Colonic mucosa (tissue), 4 donors: ENCODE data around the gene BRME1. TPM values are rescaled to one million over a fixed set of nuclear protein-coding genes. Genes with fewer than 3 reads are reported as not detected.
A peak's percentile ranks its signal among the peaks of the same experiment; 100 is the strongest.

Experiments
- DNase-seq: peaks from one replicate; pipeline ENCODE4 v3.0.0-alpha.2; 2020
- H3K27ac ChIP-seq: fragments of 200-600 bp; one replicate; pipeline ENCODE4 v1.8.0; 2021
- H3K27me3 ChIP-seq: fragments of 200-600 bp; one replicate; pipeline ENCODE4 v1.8.0; 2021
- H3K36me3 ChIP-seq: fragments of 200-600 bp; one replicate; pipeline ENCODE4 v1.8.0; 2021
- H3K4me1 ChIP-seq: fragments of 200-600 bp; one replicate; pipeline ENCODE4 v1.8.0; 2021; ENCODE audit warnings: mild to moderate bottlenecking
- H3K4me3 ChIP-seq: fragments of 200-600 bp; one replicate; pipeline ENCODE4 v1.8.0; 2021
- H3K9ac ChIP-seq, 2 donors: one replicate each; pipeline ENCODE4 v1.7.0; 2013; ENCODE audit warnings: control low read depth in 2 of 2, low read depth in 2 of 2, low read length in 2 of 2
- H3K9me3 ChIP-seq: fragments of 200-600 bp; one replicate; pipeline ENCODE4 v1.8.0; 2021
- intact Hi-C: fragments of 100-400 bp; cut with DNase I; formaldehyde crosslinking; loops from one replicate; pipeline ENCODE4 v1.14.1; 2022
- total RNA-seq, 2 donors: library from RNA; stranded (reverse); fragmentation: NEBNext Ultra II Directional in 1 of 2; extraction: Animal tissue kit (Norgen Biotek cat#: 25700) in 1 of 2; gene quantifications; one replicate each; pipeline ENCODE4 v1.2.1, GENCODE V29; 2021
- TF ChIP-seq, protein P1 (sequence below): fragments of 200-600 bp; IDR thresholded peaks from one replicate; pipeline ENCODE4 v1.8.0; 2022; ENCODE audit warnings: antibody characterized with exemption, mild to moderate bottlenecking
- donor health status: healthy.
- donor health status: DM: no; HTN: no; CAD: no.
- donor health status: DM: no; HTN: no; CAD: no.

Gene BRME1
- total RNA-seq, 2 donors from 2014 or later: 5.9 to 20.0 TPM

GRCh38 chr19:13872339-13872694 lies 33.6 kb downstream of the BRME1 start:
- Histone ChIP-seq H3K27ac (no peak overlapping the region), H3K36me3 (no peaks in the 10 kb centered on the region), H3K4me3 (peak overlapping the region; percentile 40), H3K4me1 (no peaks in the 10 kb centered on the region), H3K9ac (peak overlapping the region in 1 of 2 donors; percentile 34), H3K27me3 (no peaks in the 10 kb centered on the region), H3K9me3 (no peaks in the 10 kb centered on the region)
- DNase-seq: no peak
- TF ChIP-seq, protein P1, sequence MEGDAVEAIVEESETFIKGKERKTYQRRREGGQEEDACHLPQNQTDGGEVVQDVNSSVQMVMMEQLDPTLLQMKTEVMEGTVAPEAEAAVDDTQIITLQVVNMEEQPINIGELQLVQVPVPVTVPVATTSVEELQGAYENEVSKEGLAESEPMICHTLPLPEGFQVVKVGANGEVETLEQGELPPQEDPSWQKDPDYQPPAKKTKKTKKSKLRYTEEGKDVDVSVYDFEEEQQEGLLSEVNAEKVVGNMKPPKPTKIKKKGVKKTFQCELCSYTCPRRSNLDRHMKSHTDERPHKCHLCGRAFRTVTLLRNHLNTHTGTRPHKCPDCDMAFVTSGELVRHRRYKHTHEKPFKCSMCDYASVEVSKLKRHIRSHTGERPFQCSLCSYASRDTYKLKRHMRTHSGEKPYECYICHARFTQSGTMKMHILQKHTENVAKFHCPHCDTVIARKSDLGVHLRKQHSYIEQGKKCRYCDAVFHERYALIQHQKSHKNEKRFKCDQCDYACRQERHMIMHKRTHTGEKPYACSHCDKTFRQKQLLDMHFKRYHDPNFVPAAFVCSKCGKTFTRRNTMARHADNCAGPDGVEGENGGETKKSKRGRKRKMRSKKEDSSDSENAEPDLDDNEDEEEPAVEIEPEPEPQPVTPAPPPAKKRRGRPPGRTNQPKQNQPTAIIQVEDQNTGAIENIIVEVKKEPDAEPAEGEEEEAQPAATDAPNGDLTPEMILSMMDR: no peak
- intact Hi-C loops: no loop called here

GRCh38 chr19:13870873-13871272 lies 35.0 kb downstream of the BRME1 start:
- Histone ChIP-seq H3K27me3 (no peaks in the 10 kb centered on the region), H3K4me1 (no peaks in the 10 kb centered on the region), H3K9me3 (no peaks in the 10 kb centered on the region), H3K36me3 (no peaks in the 10 kb centered on the region), H3K9ac (no peak overlapping the region), H3K27ac (no peak overlapping the region), H3K4me3 (no peak overlapping the region)
- TF ChIP-seq, protein P1: no peak
- DNase-seq: no peak
- intact Hi-C loops: no loop called here

DNA sequence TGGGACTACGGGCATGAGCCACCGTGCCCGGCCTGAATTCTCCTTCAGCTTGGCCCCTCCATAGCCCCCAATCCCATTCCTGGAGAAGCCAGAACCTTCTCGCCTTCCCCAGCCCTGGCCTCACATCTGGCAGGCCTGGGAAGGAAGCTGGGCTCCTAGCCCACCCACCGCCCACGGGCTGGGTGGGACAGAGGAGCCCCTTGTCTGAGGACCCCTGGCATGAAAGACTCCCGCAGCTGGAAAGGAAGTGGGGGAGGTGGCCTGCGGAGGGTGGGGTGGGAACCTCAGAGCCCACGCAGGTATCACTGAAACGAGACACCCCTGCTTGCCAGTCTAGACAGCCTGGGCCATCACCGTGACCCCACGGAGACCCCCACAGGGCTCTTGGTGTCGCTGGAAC lies 36.6 kb downstream of the BRME1 start:
- no peak overlapping the region for H3K27ac ChIP-seq
- intact Hi-C loops: no loop called here
- no peak for DNase-seq

DNA sequence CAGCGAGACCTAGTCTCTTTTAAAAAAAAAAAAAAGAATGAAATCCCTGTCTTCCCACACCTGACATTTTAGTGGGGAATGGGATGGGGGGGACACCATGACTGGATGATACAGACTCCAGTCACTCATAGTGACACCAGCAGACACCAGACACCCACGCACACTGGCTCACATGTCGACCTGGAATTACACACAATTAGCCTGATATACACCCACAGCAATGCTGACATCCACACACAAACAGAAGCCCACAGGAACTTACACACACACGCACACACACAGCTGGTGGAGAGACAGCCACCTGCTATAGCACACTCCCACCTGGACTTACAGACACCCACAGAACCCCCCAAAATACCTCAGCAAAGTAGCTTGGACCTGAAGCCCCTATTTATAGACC lies 37.3 kb downstream of the BRME1 start:
- no peak overlapping the region for H3K27ac ChIP-seq
- no peak overlapping the region for H3K9ac ChIP-seq
- no peaks in the 10 kb centered on the region for H3K36me3 ChIP-seq
- H3K4me1 ChIP-seq: no peaks in the 10 kb centered on the region
- H3K27me3 ChIP-seq: no peaks in the 10 kb centered on the region
- no peak for DNase-seq
- no peaks in the 10 kb centered on the region for H3K9me3 ChIP-seq
- TF ChIP-seq, protein P1: no peak
- intact Hi-C loops: no loop called here
- no peak overlapping the region for H3K4me3 ChIP-seq

More for the DNA sequence above, 36.6 kb downstream of the BRME1 start:
- TF ChIP-seq, protein P1: no peak
- Histone ChIP-seq H3K4me3 (no peak overlapping the region), H3K4me1 (no peaks in the 10 kb centered on the region), H3K9me3 (no peaks in the 10 kb centered on the region), H3K36me3 (no peaks in the 10 kb centered on the region), H3K9ac (no peak overlapping the region), H3K27me3 (no peaks in the 10 kb centered on the region)

DNA sequence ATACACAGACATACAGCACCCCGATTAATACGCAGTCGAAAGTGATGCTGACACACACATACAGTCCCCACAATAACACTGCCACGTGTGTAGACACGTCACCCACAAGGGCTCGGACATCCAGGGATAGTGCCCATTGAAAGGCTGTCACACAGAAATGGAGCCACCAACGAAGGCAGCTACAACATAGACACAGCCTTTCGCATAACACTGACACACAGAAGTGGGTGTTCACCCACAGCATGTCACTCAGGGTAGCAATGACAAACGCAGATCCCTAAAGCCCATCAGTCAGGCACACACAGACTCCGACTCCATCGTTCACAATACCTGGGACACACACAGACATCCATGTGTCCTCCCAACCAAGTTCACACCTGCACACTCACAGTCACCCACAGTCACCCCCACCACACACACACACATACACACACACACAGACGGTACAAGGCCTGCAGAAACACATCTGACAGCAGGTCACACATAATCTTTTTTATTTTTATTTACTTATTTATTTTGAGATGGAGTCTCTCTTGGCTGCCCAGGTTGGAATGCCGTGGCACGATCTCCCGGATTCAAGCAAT lies 39.4 kb downstream of the BRME1 start:
- TF ChIP-seq, protein P1: no peak
- Histone ChIP-seq H3K4me3 (no peak overlapping the region), H3K9ac (peak overlapping the region in 1 of 2 donors; percentile 51), H3K9me3 (no peaks in the 10 kb centered on the region), H3K27ac (no peak overlapping the region), H3K4me1 (no peaks in the 10 kb centered on the region), H3K27me3 (no peaks in the 10 kb centered on the region), H3K36me3 (no peaks in the 10 kb centered on the region)
- intact Hi-C loops: no loop called here
- DNase-seq: no peak
